Measurements from ENCODE around the gene TAP2.

The TAP2 gene

GRCh38 chr6:32882879-32883250 is 44.3 kb upstream of the TAP2 start:
- TF ChIP-seq REST (IDR thresholded peaks at IDR 0.05; ENCODE audit: insufficient read depth in 1 of 2, low read depth in 2 of 2, low read length in 2 of 2) (no peak), POLR2AphosphoS5 (IDR thresholded peaks at IDR 0.05; ENCODE audit: low read depth, low read length) (no peak), SIN3A (IDR thresholded peaks at IDR 0.05; ENCODE audit: borderline replicate concordance, insufficient read depth, low read length) (no peak), FOXP2 (optimal IDR thresholded peaks at IDR 0.05; ENCODE audit: borderline replicate concordance, extremely low read depth, extremely low read length, insufficient read depth) (no peak)

GRCh38 chr6:32879691-32880090 is 41.2 kb upstream of the TAP2 start:
- TF ChIP-seq FOXP2 (optimal IDR thresholded peaks at IDR 0.05; ENCODE audit: borderline replicate concordance, extremely low read depth, extremely low read length, insufficient read depth): no peak
- no peak for TF ChIP-seq POLR2AphosphoS5 (IDR thresholded peaks at IDR 0.05; ENCODE audit: low read depth, low read length)
- TF ChIP-seq SIN3A (IDR thresholded peaks at IDR 0.05; ENCODE audit: borderline replicate concordance, insufficient read depth, low read length): no peak
- no peak for TF ChIP-seq TAF1 (IDR thresholded peaks at IDR 0.05; ENCODE audit: borderline replicate concordance, insufficient read depth, low read length)
- no peak for TF ChIP-seq REST (IDR thresholded peaks at IDR 0.05; ENCODE audit: insufficient read depth in 1 of 2, low read depth in 2 of 2, low read length in 2 of 2)

GRCh38 chr6:32876603-32877002 is 38.1 kb upstream of the TAP2 start:
- TF ChIP-seq TAF1 (IDR thresholded peaks at IDR 0.05; ENCODE audit: borderline replicate concordance, insufficient read depth, low read length) (no peak), POLR2AphosphoS5 (IDR thresholded peaks at IDR 0.05; ENCODE audit: low read depth, low read length) (no peak), SIN3A (IDR thresholded peaks at IDR 0.05; ENCODE audit: borderline replicate concordance, insufficient read depth, low read length) (no peak), FOXP2 (optimal IDR thresholded peaks at IDR 0.05; ENCODE audit: borderline replicate concordance, extremely low read depth, extremely low read length, insufficient read depth) (no peak), REST (IDR thresholded peaks at IDR 0.05; ENCODE audit: insufficient read depth in 1 of 2, low read depth in 2 of 2, low read length in 2 of 2) (no peak)

GRCh38 chr6:32868257-32868788 is 29.8 kb upstream of the TAP2 start:
- no peak for TF ChIP-seq TAF1 (IDR thresholded peaks at IDR 0.05; ENCODE audit: borderline replicate concordance, insufficient read depth, low read length)
- TF ChIP-seq SIN3A (IDR thresholded peaks at IDR 0.05; ENCODE audit: borderline replicate concordance, insufficient read depth, low read length): no peak
- no peak for TF ChIP-seq POLR2AphosphoS5 (IDR thresholded peaks at IDR 0.05; ENCODE audit: low read depth, low read length)
- TF ChIP-seq FOXP2 (optimal IDR thresholded peaks at IDR 0.05; ENCODE audit: borderline replicate concordance, extremely low read depth, extremely low read length, insufficient read depth): no peak
- no peak for TF ChIP-seq REST (IDR thresholded peaks at IDR 0.05; ENCODE audit: insufficient read depth in 1 of 2, low read depth in 2 of 2, low read length in 2 of 2)

Data from PFSK-1 (cell line).